Measurements from ENCODE around the gene FAM210B. TPM values are rescaled to one million over a fixed set of nuclear protein-coding genes. Genes with fewer than 3 reads are reported as not detected.
"Not testable (repeated sequence)": the region's sequence is repeated elsewhere in the genome, so short reads cannot be mapped to it uniquely, and the experiment has no call there.

Gene FAM210B
- total RNA-seq, 2 donors from 2014 or later = 11.5 to 26.2 TPM

- no peaks in the 10 kb centered on the region for H3K4me1 ChIP-seq
- no peaks in the 10 kb centered on the region for H3K27me3 ChIP-seq
- intact Hi-C loops (cut with DNase I) = no loop called here
- H3K9me3 ChIP-seq = no peaks in the 10 kb centered on the region
- no peak overlapping the region for H3K4me3 ChIP-seq
- DNase-seq (peak in 1 of 4 donors; percentile 51), ATAC-seq (peak; percentile 40)
- peaks cover 0 to 16% of the 10 kb centered on the region in 2 donors for H3K36me3 ChIP-seq (replicated peaks in 1 of 2; ENCODE audit: insufficient read depth in 1 of 2, low read depth in 2 of 2)
- 69 to 81% methylated on average over 5 of the region's 5 CpGs for WGBS, 2 donors
- H3K27ac ChIP-seq = peak overlapping the region in 1 of 4 donors; percentile 19
- TF ChIP-seq POLR2A (IDR thresholded peaks at IDR 0.05) = no peak
- TF ChIP-seq CTCF (IDR thresholded peaks at IDR 0.05) = no peak
These were observed 50.7 kb downstream of the FAM210B start for GRCh38 chr20:56409521-56409920.

GRCh38 chr20:56409956-56410355, 51.2 kb downstream of the FAM210B start:
- Histone ChIP-seq H3K36me3 (replicated peaks in 1 of 2; ENCODE audit: insufficient read depth in 1 of 2, low read depth in 2 of 2) (peaks cover 0 to 16% of the 10 kb centered on the region in 2 donors), H3K4me1 (no peaks in the 10 kb centered on the region), H3K27me3 (no peaks in the 10 kb centered on the region), H3K27ac (peak overlapping the region in 1 of 4 donors; percentile 19), H3K4me3 (no peak overlapping the region), H3K9me3 (no peaks in the 10 kb centered on the region)
- DNase-seq = no peak
- no peak for TF ChIP-seq POLR2A (IDR thresholded peaks at IDR 0.05)
- no peak for TF ChIP-seq CTCF (IDR thresholded peaks at IDR 0.05)
- intact Hi-C loops (cut with DNase I) = no loop called here
- ATAC-seq = no peak
- WGBS, 2 donors = 79 to 88% methylated on average over 1 of the region's 1 CpG

- H3K4me1 ChIP-seq; DNase-seq; ATAC-seq; H3K27me3 ChIP-seq; H3K4me3 ChIP-seq; intact Hi-C loops (cut with DNase I); H3K9me3 ChIP-seq: not testable (repeated sequence)
- peaks cover 0 to 13% of the 10 kb centered on the region in 2 donors for H3K36me3 ChIP-seq (replicated peaks in 1 of 2; ENCODE audit: insufficient read depth in 1 of 2, low read depth in 2 of 2)
- 94 to 95% methylated on average over 7 of the region's 7 CpGs for WGBS, 2 donors
- peak overlapping the region in 2 of 4 donors; percentile 28 to 76 for H3K27ac ChIP-seq
These were observed 52.5 kb downstream of the FAM210B start for GRCh38 chr20:56411287-56411686.

GRCh38 chr20:56411759-56412472, 53.1 kb downstream of the FAM210B start, which contains the start of gene CASS4:
Gene CASS4 (plus strand): TSS chr20:56412260. CDS start chr20:56412459, 199 bp downstream.
- H3K36me3 ChIP-seq (replicated peaks in 1 of 2; ENCODE audit: insufficient read depth in 1 of 2, low read depth in 2 of 2) = peaks cover 0 to 8% of the 10 kb centered on the region in 2 donors

GRCh38 chr20:56412473-56412790, 53.7 kb downstream of the FAM210B start:
- no peak for ATAC-seq
- intact Hi-C loops (cut with DNase I) = no loop called here
- Histone ChIP-seq H3K4me3 (no peak overlapping the region), H3K27me3 (no peaks in the 10 kb centered on the region), H3K27ac (peak overlapping the region in 3 of 4 donors; percentile 1 to 76 (median 28)), H3K9me3 (no peaks in the 10 kb centered on the region), H3K36me3 (replicated peaks in 1 of 2; ENCODE audit: insufficient read depth in 1 of 2, low read depth in 2 of 2) (peaks cover 0 to 3% of the 10 kb centered on the region in 2 donors), H3K4me1 (no peaks in the 10 kb centered on the region)
- TF ChIP-seq POLR2A (IDR thresholded peaks at IDR 0.05) = no peak
- TF ChIP-seq CTCF (IDR thresholded peaks at IDR 0.05) = no peak
- DNase-seq = no peak
- WGBS, 2 donors = 87 to 88% methylated on average over 7 of the region's 7 CpGs

More at GRCh38 chr20:56411759-56412472, 53.1 kb downstream of the FAM210B start, which contains the start of gene CASS4:
- H3K9me3 ChIP-seq = no peaks in the 10 kb centered on the region
- intact Hi-C loops (cut with DNase I) = no loop called here
- 54 to 72% methylated on average over 10 of the region's 10 CpGs for WGBS, 2 donors
- peak in 1 of 4 donors; percentile 54 for DNase-seq
- TF ChIP-seq POLR2A (IDR thresholded peaks at IDR 0.05) (peak in 1 of 3 donors; percentile 43), CTCF (IDR thresholded peaks at IDR 0.05) (no peak)
- no peaks in the 10 kb centered on the region for H3K4me1 ChIP-seq
- no peak within 1 kb of the TSS for H3K4me3 ChIP-seq
- no peaks in the 10 kb centered on the region for H3K27me3 ChIP-seq
- peak; percentile 52 for ATAC-seq
- H3K27ac ChIP-seq = peak within 1 kb of the TSS in 3 of 4 donors; percentile 1 to 76 (median 28)
